HCT116 (cell line): ENCODE data around the gene CHST11. TPM values are rescaled to one million over a fixed set of nuclear protein-coding genes. Genes with fewer than 3 reads are reported as not detected.
"Not testable (repeated sequence)": the region's sequence is repeated elsewhere in the genome, so short reads cannot be mapped to it uniquely, and the experiment has no call there.

Experiments used
- ATAC-seq: fragments of 200-7000 bp; cut with Tn5 transposase; 2 replicates; pipeline ENCODE4 v1.9.1; 2020; ENCODE audit warnings: mild to moderate bottlenecking, moderate library complexity
- BruUV-seq: library from RNA; stranded (reverse); fragments of 400-500 nt; replicated peaks from 2 replicates; lab custom pipeline; 2021; lab: Mats Ljungman, UMichigan
- CTCF ChIA-PET: fragments of 300-600 bp; sonication (Branson Sonifier 250); formaldehyde crosslinking; loops from one replicate; lab custom pipeline; 2021; ENCODE audit warnings: antibody characterized with exemption; lab: Charles Lee
- POLR2A ChIA-PET: fragments of 300-600, 350-600 bp; sonication (Branson Sonifier 250); formaldehyde crosslinking; loops from one replicate; lab custom pipeline; 2021; ENCODE audit warnings: antibody characterized with exemption; lab: Charles Lee
- RAD21 ChIA-PET, 2 experiments: fragments of 300-600 bp; sonication (Branson Sonifier 250); formaldehyde crosslinking; loops; one replicate each; lab custom pipeline; 2023; ENCODE audit warnings: low total read pairs in 2 of 2; ENCODE audit not compliant: uncharacterized antibody in 2 of 2, unreplicated experiment in 2 of 2, low non-redundant PET in 1 of 2; lab: Charles Lee
- DNase-seq: peaks from one replicate; pipeline ENCODE4 v3.0.0-alpha.2; 2010; ENCODE audit warnings: low read depth, low spot score
- H2AFZ ChIP-seq: fragments of 200-600 bp; shearing (Covaris generic), sonication (generic); 2 replicates; pipeline ENCODE4 v1.6.1; 2017; ENCODE audit warnings: low read depth, mixed run types, mixed read lengths, antibody characterized with exemption, low read length; ENCODE audit not compliant: poor library complexity, severe bottlenecking
- H3K27ac ChIP-seq: 2 replicates; pipeline ENCODE4 v1.5.1; 2012; ENCODE audit warnings: low read depth, low read length
- H3K27me3 ChIP-seq: fragments of 200-600 bp; sonication (generic); 2 replicates; pipeline ENCODE4 v1.6.1; 2016; ENCODE audit warnings: mixed run types, low read length, mixed read lengths; ENCODE audit not compliant: insufficient read depth
- H3K36me3 ChIP-seq, 2 experiments: fragments of 200-500 bp in 1 of 2; fragments of 200-600 bp in 1 of 2; sonication (Bioruptor generic) in 1 of 2; sonication (generic) in 1 of 2; 2 replicates each; pipeline versions ENCODE4 v1.5.1 to v1.6.1; 2014 to 2016; ENCODE audit warnings: low read length in 2 of 2, inconsistent platforms in 1 of 2, mixed read lengths in 1 of 2, mixed run types in 1 of 2; ENCODE audit not compliant: insufficient read depth in 2 of 2, control insufficient read depth in 1 of 2
- H3K4me1 ChIP-seq, 2 experiments: fragments of 200-600 bp in 1 of 2; sonication (generic) in 1 of 2; 2 replicates each; pipeline versions ENCODE4 v1.5.1 to v1.6.1; 2012 to 2017; ENCODE audit warnings: low read length in 2 of 2, inconsistent platforms in 1 of 2, mild to moderate bottlenecking in 1 of 2, mixed read lengths in 1 of 2, mixed run types in 1 of 2, moderate library complexity in 1 of 2; ENCODE audit not compliant: insufficient read depth in 2 of 2, control insufficient read depth in 1 of 2
- H3K4me2 ChIP-seq: fragments of 200-600 bp; sonication (generic); 2 replicates; pipeline ENCODE4 v1.6.1; 2017; ENCODE audit warnings: mixed run types, low read length, mixed read lengths
- H3K4me3 ChIP-seq, 2 experiments: fragments of 200-600 bp in 1 of 2; sonication (generic) in 1 of 2; replicated peaks in 1 of 2; 2 replicates each; pipeline ENCODE4 v1.5.1; 2011 to 2016; ENCODE audit warnings: low read length in 2 of 2, control low read depth in 1 of 2, low read depth in 1 of 2, mild to moderate bottlenecking in 1 of 2, mixed read lengths in 1 of 2, mixed run types in 1 of 2
- H3K79me2 ChIP-seq: fragments of 200-600 bp; sonication (generic); 2 replicates; pipeline ENCODE4 v1.6.1; 2017; ENCODE audit warnings: mild to moderate bottlenecking, mixed run types, low read length, moderate library complexity, mixed read lengths; ENCODE audit not compliant: insufficient read depth
- H3K9ac ChIP-seq: fragments of 200-600 bp; sonication (generic); 2 replicates; pipeline ENCODE4 v1.6.1; 2016; ENCODE audit warnings: low read length, mixed read lengths
- H3K9me2 ChIP-seq: fragments of 200-600 bp; sonication (generic), shearing (Covaris generic); 2 replicates; pipeline ENCODE4 v1.6.1; 2017; ENCODE audit warnings: mixed run types, mild to moderate bottlenecking, moderate library complexity; ENCODE audit not compliant: insufficient read depth
- H3K9me3 ChIP-seq, 2 experiments: fragments of 200-500 bp in 1 of 2; fragments of 200-600 bp in 1 of 2; sonication (Bioruptor generic) in 1 of 2; sonication (generic) in 1 of 2; 2 replicates each; pipeline ENCODE4 v1.6.1; 2014 to 2017; ENCODE audit warnings: low read length in 2 of 2, mixed read lengths in 2 of 2, inconsistent platforms in 1 of 2, low read depth in 1 of 2, mild to moderate bottlenecking in 1 of 2, mixed run types in 1 of 2, moderate library complexity in 1 of 2; ENCODE audit not compliant: control insufficient read depth in 1 of 2, insufficient read depth in 1 of 2
- H4K20me1 ChIP-seq: fragments of 200-600 bp; sonication (generic), shearing (Covaris generic); 2 replicates; pipeline ENCODE4 v1.6.1; 2017; ENCODE audit warnings: mixed run types, mild to moderate bottlenecking, moderate library complexity; ENCODE audit not compliant: insufficient read depth
- CBX3 ChIP-seq: IDR thresholded peaks from 2 replicates; pipeline ENCODE4 v1.6.1; 2012; ENCODE audit warnings: low read depth
- EGR1 ChIP-seq: IDR thresholded peaks from 2 replicates; pipeline ENCODE4 v1.6.1; 2012; ENCODE audit warnings: low read depth
- POLR2AphosphoS5 ChIP-seq: IDR thresholded peaks from 2 replicates; pipeline ENCODE4 v1.6.1; 2011; ENCODE audit warnings: mild to moderate bottlenecking, low read depth, low read length, moderate library complexity
- REST ChIP-seq: IDR thresholded peaks from 2 replicates; pipeline ENCODE4 v1.6.1; 2012; ENCODE audit warnings: low read depth
- TCF7L2 ChIP-seq: IDR thresholded peaks from 2 replicates; pipeline ENCODE4 v1.7.0; 2011; ENCODE audit warnings: borderline replicate concordance, inconsistent platforms; ENCODE audit not compliant: insufficient read depth, insufficient read length; ENCODE audit errors: extremely low read depth
- ZFX ChIP-seq: fragments of 450-650 bp; IDR thresholded peaks from 2 replicates; pipeline ENCODE4 v1.6.1; 2017
- intact Hi-C: fragments of 100-400 bp; cut with micrococcal nuclease; formaldehyde crosslinking; loops from 2 replicates; pipeline ENCODE4 v1.10.0; 2022
- total RNA-seq: library from RNA; stranded (reverse); gene quantifications from one replicate; pipeline ENCODE4 v1.2.1, GENCODE V29; 2021; ENCODE audit not compliant: unreplicated experiment
- TF ChIP-seq, protein P1 (sequence below): IDR thresholded peaks from 2 replicates; pipeline ENCODE4 v1.6.1; 2012

The CHST11 gene
- total RNA-seq, 1 experiment from 2014 or later: 10.1 TPM

DNA sequence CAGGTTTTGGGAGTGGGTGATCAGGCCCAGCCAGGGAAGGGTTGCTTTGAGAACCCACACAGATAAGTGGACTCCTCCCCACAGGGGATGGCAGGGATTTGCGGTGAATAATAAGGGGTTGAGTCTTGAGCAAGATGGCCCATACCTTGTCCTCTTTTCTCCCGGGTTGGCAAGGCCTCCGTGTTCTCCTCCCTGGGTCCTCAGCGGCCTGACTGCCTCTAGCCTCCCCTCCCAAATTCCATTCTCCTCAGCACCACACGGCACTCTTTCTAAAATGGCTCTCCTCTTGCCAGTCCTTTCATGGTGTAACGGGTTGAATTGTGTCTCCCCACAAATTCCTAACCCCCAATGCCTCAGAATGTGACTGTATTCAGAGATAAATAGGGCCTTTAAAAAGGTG lies 70.0 kb downstream of the CHST11 start (continued):
- TF ChIP-seq REST (no peak), ZFX (no peak), POLR2AphosphoS5 (no peak), TCF7L2 (no peak), EGR1 (no peak), CBX3 (no peak)
- TF ChIP-seq, protein P1, sequence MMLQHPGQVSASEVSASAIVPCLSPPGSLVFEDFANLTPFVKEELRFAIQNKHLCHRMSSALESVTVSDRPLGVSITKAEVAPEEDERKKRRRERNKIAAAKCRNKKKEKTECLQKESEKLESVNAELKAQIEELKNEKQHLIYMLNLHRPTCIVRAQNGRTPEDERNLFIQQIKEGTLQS: no peak

DNA sequence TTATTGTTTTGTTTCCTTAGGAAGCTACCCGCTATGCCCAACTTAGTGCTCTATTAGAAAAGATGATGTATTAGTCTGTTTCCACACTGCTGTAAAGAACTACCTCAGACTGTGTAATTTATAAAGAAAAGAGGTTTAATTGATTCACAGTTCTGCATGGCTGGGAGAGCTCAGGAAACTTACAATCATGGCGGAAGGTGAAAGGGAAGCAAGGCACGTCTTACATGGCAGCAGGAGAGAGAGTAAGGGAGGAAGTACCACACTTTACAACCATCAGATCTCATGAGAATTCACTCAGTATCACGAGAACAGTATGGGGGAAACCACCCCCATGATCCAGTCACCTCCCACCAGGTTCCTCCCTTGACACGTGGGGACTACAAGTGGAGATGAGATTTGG lies 70.9 kb downstream of the CHST11 start:
- H3K4me3 ChIP-seq, H3K36me3 ChIP-seq, H2AFZ ChIP-seq, intact Hi-C loops, DNase-seq, BruUV-seq, RAD21 ChIA-PET, H4K20me1 ChIP-seq, H3K9ac ChIP-seq, H3K79me2 ChIP-seq, H3K9me2 ChIP-seq, H3K27me3 ChIP-seq, H3K4me2 ChIP-seq, ATAC-seq, H3K27ac ChIP-seq, H3K4me1 ChIP-seq, POLR2A ChIA-PET, H3K9me3 ChIP-seq: not testable (repeated sequence)
- CTCF ChIA-PET: interaction anchor here (1.0 kb wide), 1 partner anchor 146 kb away, joined by 3 read pairs; no protein-coding TSS in a partner anchor
